Head of caudate nucleus (tissue), 42 donors: ENCODE data around the gene COPG1.

Experiments used
- DNase-seq, 42 donors: peaks; one replicate each; pipeline versions ENCODE4 v3.0.0 to v3.0.0-alpha.2; 2020 to 2021; ENCODE audit warnings: mixed read lengths in 7 of 42
- intact Hi-C: fragments of 100-400 bp; cut with DNase I; formaldehyde crosslinking; loops from one replicate; pipeline ENCODE4 v1.15.0; 2022

The COPG1 gene

DNA sequence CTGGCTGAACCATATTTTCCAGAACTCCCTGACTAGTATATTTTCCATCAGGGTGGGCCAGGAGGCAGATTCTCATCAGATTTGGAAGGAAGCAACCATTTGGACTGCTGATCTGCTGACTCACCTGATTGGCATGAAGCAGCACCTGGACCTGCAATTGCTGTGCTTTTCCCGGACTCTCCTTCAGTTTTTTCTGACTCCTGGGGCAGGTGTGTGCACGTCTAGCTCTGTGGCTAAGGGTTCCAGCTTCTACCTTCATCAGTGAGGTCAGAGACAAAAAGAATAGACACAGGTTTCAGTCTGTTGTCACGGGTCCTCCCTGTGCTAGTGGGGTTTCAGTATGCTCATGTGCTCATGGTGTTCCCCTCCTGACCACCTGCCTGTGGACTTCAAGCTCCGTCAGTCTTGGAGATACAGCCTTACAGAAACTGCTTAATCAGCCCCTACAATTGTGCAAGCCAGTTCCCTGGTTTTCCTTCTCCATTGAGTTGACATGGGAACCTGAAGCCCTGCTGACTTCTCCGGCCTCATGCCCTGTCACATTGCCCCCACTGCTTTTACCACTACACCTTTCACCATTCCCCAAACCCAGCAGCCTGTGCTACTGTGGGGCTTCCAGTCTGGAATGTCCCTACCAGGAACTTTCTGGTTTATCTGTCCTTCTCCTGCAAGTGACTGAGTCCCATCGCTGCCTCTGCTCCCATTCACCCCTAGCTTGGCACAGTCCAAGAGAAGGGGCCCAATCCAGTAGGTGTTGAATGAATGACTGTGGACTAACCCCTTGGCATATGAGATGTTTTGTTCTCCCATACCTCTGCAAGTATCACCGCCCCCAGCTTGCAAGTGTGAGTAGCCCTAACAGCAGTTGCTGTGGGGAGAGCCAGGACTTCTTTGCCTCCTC lies 61.0 kb downstream of the COPG1 start:
- no peak for DNase-seq
- intact Hi-C loops = no loop called here

DNA sequence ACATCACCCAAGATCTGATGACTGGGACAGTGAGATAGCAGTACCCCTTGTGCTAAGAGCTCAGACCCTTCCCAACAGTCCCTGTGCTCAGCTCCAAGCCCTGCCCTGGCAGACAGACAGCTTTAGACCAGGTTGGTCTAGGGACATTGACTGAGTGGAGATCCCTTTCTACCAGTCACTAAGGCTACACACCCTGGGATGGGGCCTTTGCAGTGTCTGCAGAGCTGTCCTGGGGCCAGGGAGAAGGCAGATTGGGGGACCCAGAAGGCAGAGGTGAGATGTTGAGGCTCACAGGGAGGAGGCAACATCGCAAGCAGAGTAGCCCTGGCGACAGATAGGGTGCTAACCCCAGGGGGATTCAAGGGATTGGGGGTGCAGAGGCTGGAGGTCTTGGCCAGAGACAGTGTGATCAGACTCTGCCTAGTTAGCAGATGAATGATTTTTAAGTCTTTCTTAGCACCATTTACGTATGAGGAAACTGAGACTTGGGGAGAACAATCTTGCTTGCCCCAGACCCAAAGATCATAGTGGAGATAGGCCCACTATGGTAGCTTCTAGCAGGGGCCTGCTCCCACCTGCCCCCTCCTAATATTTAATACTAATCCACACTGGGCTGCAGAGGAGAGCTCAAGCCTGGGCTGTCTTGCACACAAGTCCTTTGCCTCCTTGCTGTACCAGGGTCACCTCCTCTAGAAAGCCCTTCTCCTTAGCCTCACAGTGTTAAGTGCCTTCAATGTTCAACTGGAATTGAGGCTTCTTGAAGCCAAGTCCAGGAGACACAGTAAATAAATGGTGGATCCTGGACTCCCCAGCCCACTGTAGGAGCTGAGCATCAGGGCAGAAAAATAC lies 61.9 kb downstream of the COPG1 start:
- no peak for DNase-seq

DNA sequence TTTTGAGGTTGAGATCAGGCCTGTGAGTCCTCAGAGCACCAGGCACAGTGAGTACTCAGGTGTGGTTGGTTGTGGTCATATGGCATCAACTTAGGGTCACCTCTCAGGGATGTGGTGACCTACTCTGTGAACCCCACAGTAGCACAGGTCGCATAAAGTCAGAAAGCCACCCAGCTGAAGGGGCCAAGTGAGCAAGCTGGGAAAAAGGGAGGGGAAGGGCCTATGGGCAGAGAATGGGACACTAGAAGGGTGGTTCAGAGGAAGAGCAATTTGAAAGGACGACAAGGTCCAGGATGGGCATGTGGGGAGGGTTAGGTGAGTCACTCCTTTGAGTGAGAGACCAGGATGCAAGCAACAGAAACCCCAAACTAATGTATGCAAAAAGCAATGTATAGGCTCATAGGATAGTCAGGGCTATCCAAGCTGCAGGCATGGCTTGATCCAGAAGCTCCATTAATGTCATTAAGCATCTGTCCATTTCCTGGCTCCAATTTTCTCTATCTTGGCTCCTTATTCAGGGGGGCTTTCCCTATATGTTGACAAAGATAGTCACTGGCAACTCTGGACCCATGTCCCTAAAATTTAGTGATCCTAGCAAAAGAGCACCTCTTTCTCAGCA lies 62.7 kb downstream of the COPG1 start:
- no peak for DNase-seq
- intact Hi-C loops = no loop called here

More for the DNA sequence above, 61.9 kb downstream of the COPG1 start:
- intact Hi-C loops = no loop called here

DNA sequence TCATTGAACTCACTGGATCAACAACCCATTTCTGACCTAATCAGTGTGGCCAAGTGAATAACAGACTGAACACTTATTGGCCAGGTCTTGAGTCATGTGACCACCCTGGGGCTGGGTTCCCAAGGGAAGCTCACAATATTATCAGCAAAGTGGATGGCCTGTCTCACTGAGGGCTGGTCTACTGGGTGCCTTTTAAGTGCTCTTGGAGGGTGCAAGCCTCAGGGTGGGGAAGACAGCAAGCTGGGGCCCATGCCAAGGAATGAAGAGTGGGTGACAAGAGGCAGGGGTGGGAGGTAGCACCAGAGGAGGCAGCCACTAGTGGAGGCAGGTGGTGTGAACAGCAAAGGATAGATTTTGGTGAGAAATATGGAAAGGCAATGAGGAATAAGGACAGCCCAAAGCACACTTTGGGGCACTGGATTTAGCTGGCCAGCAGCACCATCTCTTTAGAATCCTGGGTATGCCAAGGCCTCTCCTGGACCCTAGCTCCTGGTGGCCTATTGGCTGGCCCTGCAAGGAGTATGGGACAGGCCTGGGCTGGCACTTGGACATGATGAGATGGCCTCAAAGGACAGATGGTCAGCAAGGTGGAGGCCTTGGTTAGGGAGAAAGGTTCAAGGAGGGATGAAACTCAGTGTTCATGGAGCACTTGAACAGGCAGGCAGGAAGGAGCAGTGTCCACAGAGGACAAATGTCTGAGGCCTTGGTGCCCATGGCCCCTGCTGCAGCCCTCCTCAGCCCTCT lies 63.4 kb downstream of the COPG1 start:
- intact Hi-C loops = no loop called here
- DNase-seq = no peak

- no peak for DNase-seq
These were observed 63.9 kb downstream of the COPG1 start for GRCh38 chr3:129313415-129313664.

DNA sequence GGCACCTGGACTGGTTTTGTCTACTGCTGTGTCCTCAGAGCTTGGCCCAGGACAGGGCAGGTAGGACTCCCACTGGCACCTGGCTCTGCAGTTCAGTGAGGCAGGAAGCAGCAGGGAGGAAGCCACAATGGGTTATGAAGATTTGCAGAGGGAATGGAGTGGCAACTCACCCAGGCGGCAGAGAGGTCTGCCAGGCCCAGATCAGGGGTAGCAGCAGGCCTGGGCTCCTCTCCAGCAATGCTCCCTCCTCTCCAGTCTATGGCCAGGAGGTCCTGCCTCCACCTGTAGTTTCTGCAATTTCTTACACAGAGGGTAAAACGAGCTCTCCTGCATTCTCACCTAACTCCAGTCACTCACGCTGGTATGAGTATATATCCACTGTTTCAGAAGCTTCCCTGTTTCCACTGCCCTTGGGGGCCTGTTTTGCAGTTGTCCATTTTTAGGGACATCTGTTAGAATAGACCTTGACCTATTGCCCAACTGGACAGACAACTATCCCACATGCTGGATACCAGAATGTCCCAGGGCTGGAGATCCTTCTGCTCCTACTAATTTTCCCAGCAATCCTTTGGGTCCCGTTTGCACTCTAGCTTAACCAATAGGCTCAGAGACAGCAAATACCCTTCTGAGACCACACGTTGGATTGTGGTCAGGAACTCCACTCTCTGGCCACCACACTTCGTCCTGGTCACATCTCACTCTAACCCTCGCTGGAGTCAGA lies 64.4 kb downstream of the COPG1 start:
- DNase-seq = no peak
- intact Hi-C loops = no loop called here

More at GRCh38 chr3:129313415-129313664, 63.9 kb downstream of the COPG1 start:
- intact Hi-C loops = no loop called here

DNA sequence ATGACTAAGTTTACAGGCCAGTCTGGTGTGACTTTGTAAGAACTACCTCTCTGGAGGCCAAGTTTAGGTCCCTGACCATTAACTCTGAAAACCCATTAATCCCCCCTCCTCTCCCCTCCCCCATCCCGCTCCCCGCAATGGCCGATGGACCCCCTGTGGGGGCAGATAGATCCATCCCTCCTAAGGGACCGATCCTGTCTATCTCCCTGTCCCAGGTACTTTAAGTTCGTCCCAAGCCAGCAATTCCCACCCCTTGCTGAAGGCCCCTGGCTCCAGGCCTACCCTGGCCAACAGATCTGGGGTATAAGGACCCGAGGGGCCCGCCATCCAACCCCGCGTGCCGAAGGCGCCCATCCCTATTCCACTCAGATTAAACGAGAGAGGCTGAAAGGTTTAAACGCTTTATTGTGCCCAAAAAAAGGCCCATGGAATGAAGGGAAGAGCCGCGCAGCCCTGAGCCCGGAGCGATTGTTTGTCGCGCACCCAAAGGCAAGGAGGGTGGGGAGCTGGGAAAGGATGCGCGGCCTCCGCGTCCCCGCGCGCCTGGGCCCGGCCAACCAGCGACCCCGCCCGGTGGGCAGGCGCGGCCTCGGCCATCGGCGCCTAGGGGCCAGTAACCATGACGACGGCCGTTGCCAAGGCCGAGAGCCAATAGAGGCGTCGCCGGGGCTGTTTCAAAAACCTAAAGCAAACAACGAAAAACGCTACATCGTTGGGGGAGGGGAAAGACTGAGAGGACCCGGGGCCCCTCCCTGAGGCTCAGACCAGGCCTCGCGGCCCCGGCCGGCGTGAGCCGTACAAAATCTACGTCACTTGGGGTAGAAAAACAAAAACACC lies 65.2 kb downstream of the COPG1 start:
- DNase-seq = peak; percentile 73 to 94 (median 87)
- intact Hi-C loops = loop anchor here (5.0 kb wide), 2 partner anchors 37 to 132 kb away; partner anchors contain the start of genes CNBP and HMCES

DNA sequence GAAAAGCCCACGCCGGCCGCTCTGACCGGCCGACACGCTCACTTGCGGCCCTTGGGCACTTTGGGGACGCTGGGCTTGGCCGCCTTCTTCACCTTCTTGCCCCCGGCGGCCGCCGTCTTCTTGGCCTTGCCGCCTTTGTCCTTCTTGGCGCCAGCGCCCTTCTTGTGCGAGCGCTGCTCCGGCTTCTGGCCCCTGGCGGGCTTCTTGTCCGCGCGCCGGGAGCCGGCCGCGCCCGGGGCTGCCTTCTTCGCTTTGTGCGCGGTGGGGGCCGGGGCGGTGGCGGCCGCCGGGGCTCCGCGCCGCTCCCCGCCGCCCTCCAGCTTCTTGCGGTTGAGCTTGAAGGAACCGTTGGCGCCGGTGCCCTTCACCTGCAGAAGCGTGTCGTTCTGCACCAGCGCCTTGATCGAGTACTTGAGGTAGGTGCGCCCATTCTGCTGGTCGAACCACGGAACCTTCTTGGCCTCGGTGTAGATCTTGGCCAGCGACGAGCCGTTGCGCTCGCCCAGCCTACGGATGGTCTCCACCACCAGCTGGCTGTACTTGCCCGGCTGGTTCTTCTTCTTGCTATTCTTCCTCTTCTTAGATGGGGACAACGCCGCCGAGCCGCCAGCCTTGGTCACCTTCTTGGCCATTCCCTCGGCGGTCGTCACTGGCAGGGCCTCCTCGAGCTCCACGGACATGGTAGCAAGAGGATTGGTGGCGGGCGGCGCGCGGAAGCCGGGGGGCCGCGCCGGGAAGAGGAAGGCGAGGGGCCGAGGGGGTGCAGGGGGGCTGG lies 66.0 kb downstream of the COPG1 start:
- peak in 40 of 42 donors; percentile 7 to 64 (median 40) for DNase-seq
- intact Hi-C loops = loop anchor here (5.0 kb wide), 2 partner anchors 38 to 133 kb away; partner anchors contain the start of genes CNBP and HMCES

DNA sequence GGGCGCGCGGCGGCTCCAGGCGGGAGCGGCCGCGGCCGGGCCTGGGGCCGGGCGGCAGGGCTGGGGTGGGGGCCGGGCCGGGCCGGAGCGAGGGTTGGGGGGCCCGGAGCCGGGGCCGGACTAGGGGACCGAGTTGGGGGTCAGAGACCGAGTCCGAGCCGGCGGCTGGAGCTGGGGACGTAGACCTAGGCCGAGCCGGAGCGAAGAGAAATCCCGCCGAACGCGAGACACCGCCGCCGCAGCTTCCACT lies 66.5 kb downstream of the COPG1 start:
- no peak for DNase-seq
- intact Hi-C loops = loop anchor here (5.0 kb wide), 2 partner anchors 39 to 134 kb away; partner anchors contain the start of genes CNBP and HMCES

- peak; percentile 83 to 97 (median 92) for DNase-seq
- intact Hi-C loops = loop anchor here (5.0 kb wide), 2 partner anchors 39 to 134 kb away; partner anchors contain the start of genes CNBP and HMCES
These were observed 67.0 kb downstream of the COPG1 start for GRCh38 chr3:129316248-129317013.

- intact Hi-C loops = loop anchor here (5.0 kb wide), 2 partner anchors 40 to 135 kb away; partner anchors contain the start of genes CNBP and HMCES
- peak in 18 of 42 donors; percentile 15 to 60 (median 28) for DNase-seq
These were observed 67.8 kb downstream of the COPG1 start for GRCh38 chr3:129317014-129317771.

DNA sequence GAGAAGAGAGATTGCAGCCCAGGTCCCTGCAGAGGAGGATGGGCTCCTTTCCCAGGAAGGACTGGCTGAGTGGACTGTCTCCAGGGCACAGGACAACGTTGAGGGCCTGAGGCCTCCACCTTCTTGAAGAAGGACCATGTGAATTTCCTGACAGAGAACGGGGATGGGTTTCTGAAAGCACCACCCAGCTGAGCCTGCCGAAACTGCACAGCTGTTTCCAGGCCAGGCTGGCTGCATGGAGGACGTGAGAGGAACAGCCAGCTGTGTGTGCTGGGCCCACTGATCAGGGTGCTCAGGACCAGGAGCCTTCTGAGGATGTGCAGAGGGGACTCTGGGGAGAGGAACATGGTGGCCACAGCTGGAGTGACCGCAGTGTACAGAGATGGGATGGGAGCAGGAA lies 68.4 kb downstream of the COPG1 start:
- DNase-seq = no peak
- intact Hi-C loops = loop anchor here (5.0 kb wide), 2 partner anchors 41 to 136 kb away; partner anchors contain the start of genes CNBP and HMCES

- no peak for DNase-seq
- intact Hi-C loops = loop anchor here (5.0 kb wide), 2 partner anchors 42 to 137 kb away; partner anchors contain the start of genes CNBP and HMCES
These were observed 69.5 kb downstream of the COPG1 start for GRCh38 chr3:129318921-129319320.

GRCh38 chr3:129320261-129320660 lies 70.9 kb downstream of the COPG1 start:
- DNase-seq = no peak
- intact Hi-C loops = no loop called here
